Osteocyte (in vitro differentiated cells): ENCODE measurements around the gene LDB2. TPM values are rescaled to one million over a fixed set of nuclear protein-coding genes. Genes with fewer than 3 reads are reported as not detected.

Source experiments
- DNase-seq: peaks from one replicate; pipeline ENCODE4 v3.0.0; 2021; ENCODE audit warnings: mixed read lengths; ENCODE audit not compliant: unreplicated experiment; ENCODE audit errors: extremely low spot score
- H3K27ac Mint-ChIP-seq: one replicate; pipeline ENCODE4 v1.8.0; 2021; ENCODE audit warnings: mild to moderate bottlenecking, mixed read lengths; ENCODE audit not compliant: unreplicated experiment
- H3K27me3 Mint-ChIP-seq: one replicate; pipeline ENCODE4 v1.8.0; 2021; ENCODE audit warnings: mixed read lengths; ENCODE audit not compliant: unreplicated experiment
- H3K36me3 Mint-ChIP-seq: one replicate; pipeline ENCODE4 v1.8.0; 2021; ENCODE audit warnings: mixed read lengths; ENCODE audit not compliant: unreplicated experiment
- H3K4me1 Mint-ChIP-seq: one replicate; pipeline ENCODE4 v1.8.0; 2021; ENCODE audit warnings: mixed read lengths; ENCODE audit not compliant: unreplicated experiment
- H3K4me3 Mint-ChIP-seq: one replicate; pipeline ENCODE4 v1.8.0; 2021; ENCODE audit warnings: mild to moderate bottlenecking, moderate library complexity, mixed read lengths; ENCODE audit not compliant: unreplicated experiment
- H3K9me3 Mint-ChIP-seq: one replicate; pipeline ENCODE4 v1.8.0; 2021; ENCODE audit warnings: mixed read lengths; ENCODE audit not compliant: unreplicated experiment
- CTCF ChIP-seq: fragments of 200-600 bp; sonication (generic); IDR thresholded peaks from 2 replicates; pipeline ENCODE4 v1.5.0; 2021; ENCODE audit warnings: antibody characterized with exemption, mild to moderate bottlenecking, moderate library complexity
- total RNA-seq: library from RNA; stranded (reverse); gene quantifications from 2 replicates; pipeline ENCODE4 v1.2.1, GENCODE V29; 2021

Gene LDB2
- total RNA-seq, 1 donor from 2014 or later: 8.7 TPM

- Mint-ChIP-seq H3K4me3 (no peak overlapping the region), H3K27me3 (no peaks in the 10 kb centered on the region), H3K4me1 (peaks cover 8% of the 10 kb centered on the region), H3K9me3 (no peaks in the 10 kb centered on the region), H3K27ac (peak overlapping the region; percentile 65), H3K36me3 (no peaks in the 10 kb centered on the region)
- TF ChIP-seq CTCF: no peak
- no peak for DNase-seq
These were observed 299.7 kb downstream of the LDB2 start for GRCh38 chr4:16598597-16599206.

GRCh38 chr4:16597845-16598596, 300.4 kb downstream of the LDB2 start:
- Mint-ChIP-seq H3K9me3 (no peaks in the 10 kb centered on the region), H3K4me3 (no peak overlapping the region), H3K4me1 (peaks cover 8% of the 10 kb centered on the region), H3K36me3 (no peaks in the 10 kb centered on the region), H3K27ac (peak overlapping the region; percentile 65), H3K27me3 (no peaks in the 10 kb centered on the region)
- no peak for DNase-seq
- no peak for TF ChIP-seq CTCF

GRCh38 chr4:16597443-16597842, 301.0 kb downstream of the LDB2 start:
- no peak for DNase-seq
- H3K9me3 Mint-ChIP-seq: no peaks in the 10 kb centered on the region
- TF ChIP-seq CTCF: no peak
- H3K4me1 Mint-ChIP-seq: peaks cover 8% of the 10 kb centered on the region
- H3K27me3 Mint-ChIP-seq: no peaks in the 10 kb centered on the region
- no peaks in the 10 kb centered on the region for H3K36me3 Mint-ChIP-seq
- H3K4me3 Mint-ChIP-seq: no peak overlapping the region
- no peak overlapping the region for H3K27ac Mint-ChIP-seq

- H3K27me3 Mint-ChIP-seq: no peaks in the 10 kb centered on the region
- peaks cover 13% of the 10 kb centered on the region for H3K4me1 Mint-ChIP-seq
- DNase-seq: no peak
- no peak overlapping the region for H3K27ac Mint-ChIP-seq
- no peaks in the 10 kb centered on the region for H3K36me3 Mint-ChIP-seq
- H3K4me3 Mint-ChIP-seq: no peak overlapping the region
- H3K9me3 Mint-ChIP-seq: no peaks in the 10 kb centered on the region
- no peak for TF ChIP-seq CTCF
These were observed 302.2 kb downstream of the LDB2 start for GRCh38 chr4:16596267-16596666.

GRCh38 chr4:16594128-16594527, 304.3 kb downstream of the LDB2 start:
- Mint-ChIP-seq H3K4me3 (no peak overlapping the region), H3K4me1 (peaks cover 13% of the 10 kb centered on the region), H3K27ac (no peak overlapping the region), H3K27me3 (no peaks in the 10 kb centered on the region), H3K9me3 (no peaks in the 10 kb centered on the region), H3K36me3 (no peaks in the 10 kb centered on the region)
- DNase-seq: no peak
- TF ChIP-seq CTCF: no peak
